Measurements from ENCODE around the gene CACNA1C. TPM values are rescaled to one million over a fixed set of nuclear protein-coding genes. Genes with fewer than 3 reads are reported as not detected.

CACNA1C gene
- total RNA-seq, 2 donors from 2014 or later = 0.86 to 6.3 TPM

DNA sequence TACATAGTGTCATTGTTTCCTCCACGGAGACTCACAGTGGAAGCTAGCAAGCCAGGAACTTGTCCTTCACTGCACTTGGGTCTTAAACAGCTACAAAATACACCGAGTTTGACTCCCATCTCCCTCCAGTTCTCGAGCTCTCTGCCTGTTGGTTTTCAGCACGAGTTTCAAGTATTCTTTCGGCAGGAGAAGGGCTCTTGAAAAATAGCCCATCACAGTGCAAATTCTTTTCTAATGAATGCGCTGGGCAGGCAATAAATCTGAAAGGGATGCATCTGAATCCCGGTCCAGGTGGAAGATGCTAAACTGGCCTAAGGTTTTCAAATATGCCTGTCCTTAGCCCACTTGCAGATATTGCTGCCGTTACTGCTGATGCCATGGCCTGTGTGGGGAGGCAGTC lies 173.9 kb downstream of the CACNA1C start:
- H3K9me3 Mint-ChIP-seq = peaks cover 5% of the 10 kb centered on the region
- WGBS, 2 experiments (ENCODE audit: insufficient coverage in 1 of 2, insufficient read length in 1 of 2) = 74 to 78% methylated on average over 7 to 8 of the region's 8 CpGs
- no peak overlapping the region for H3K27ac Mint-ChIP-seq

DNA sequence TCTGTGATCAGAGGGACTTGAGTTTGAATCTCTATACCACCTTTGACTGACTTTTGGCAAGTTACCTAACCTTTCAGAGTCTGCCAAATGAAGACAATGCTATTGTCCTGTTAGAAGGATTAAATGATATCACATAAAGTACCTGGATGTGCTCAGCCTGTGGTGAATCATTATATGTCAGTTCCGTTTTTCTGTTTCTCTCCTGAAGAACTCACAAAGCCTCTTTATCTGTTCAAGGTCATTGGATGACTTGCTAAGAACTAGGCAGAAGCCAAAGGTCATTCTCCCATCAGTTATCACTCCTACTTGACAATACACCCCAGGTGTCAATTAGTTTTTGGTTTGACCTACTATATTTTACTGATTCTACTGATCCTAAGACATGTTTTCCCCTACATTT lies 174.6 kb downstream of the CACNA1C start:
- no peaks in the 10 kb centered on the region for H3K9me3 ChIP-seq (ENCODE audit: control insufficient read depth, low read length)
- whole genome bisulfite sequencing, 2 experiments (ENCODE audit: insufficient coverage in 1 of 2, insufficient read length in 1 of 2) = 89 to 90% methylated on average over 1 of the region's 1 CpG
- no peak for DNase-seq

More for the DNA sequence above, 173.9 kb downstream of the CACNA1C start:
- no peaks in the 10 kb centered on the region for H3K27me3 ChIP-seq (ENCODE audit: control insufficient read depth, insufficient read depth, low read length, poor library complexity, severe bottlenecking)
- no peak overlapping the region for H3K27ac ChIP-seq (ENCODE audit: low read depth, low read length)
- TF ChIP-seq, protein P1, sequence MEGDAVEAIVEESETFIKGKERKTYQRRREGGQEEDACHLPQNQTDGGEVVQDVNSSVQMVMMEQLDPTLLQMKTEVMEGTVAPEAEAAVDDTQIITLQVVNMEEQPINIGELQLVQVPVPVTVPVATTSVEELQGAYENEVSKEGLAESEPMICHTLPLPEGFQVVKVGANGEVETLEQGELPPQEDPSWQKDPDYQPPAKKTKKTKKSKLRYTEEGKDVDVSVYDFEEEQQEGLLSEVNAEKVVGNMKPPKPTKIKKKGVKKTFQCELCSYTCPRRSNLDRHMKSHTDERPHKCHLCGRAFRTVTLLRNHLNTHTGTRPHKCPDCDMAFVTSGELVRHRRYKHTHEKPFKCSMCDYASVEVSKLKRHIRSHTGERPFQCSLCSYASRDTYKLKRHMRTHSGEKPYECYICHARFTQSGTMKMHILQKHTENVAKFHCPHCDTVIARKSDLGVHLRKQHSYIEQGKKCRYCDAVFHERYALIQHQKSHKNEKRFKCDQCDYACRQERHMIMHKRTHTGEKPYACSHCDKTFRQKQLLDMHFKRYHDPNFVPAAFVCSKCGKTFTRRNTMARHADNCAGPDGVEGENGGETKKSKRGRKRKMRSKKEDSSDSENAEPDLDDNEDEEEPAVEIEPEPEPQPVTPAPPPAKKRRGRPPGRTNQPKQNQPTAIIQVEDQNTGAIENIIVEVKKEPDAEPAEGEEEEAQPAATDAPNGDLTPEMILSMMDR (conservative IDR thresholded peaks at IDR 0.05) = no peak
- H3K27me3 Mint-ChIP-seq (ENCODE audit: insufficient read depth) = peaks cover 22% of the 10 kb centered on the region
- peaks cover 8% of the 10 kb centered on the region for H3K4me1 Mint-ChIP-seq
- no peaks in the 10 kb centered on the region for H3K9me3 ChIP-seq (ENCODE audit: control insufficient read depth, low read length)
- no peaks in the 10 kb centered on the region for H3K4me1 ChIP-seq (ENCODE audit: control insufficient read depth, insufficient read depth, low read length)
- H3K4me3 ChIP-seq (ENCODE audit: low read length) = no peak overlapping the region
- peaks cover 4% of the 10 kb centered on the region for H3K36me3 Mint-ChIP-seq (ENCODE audit: low read depth)
- no peak for DNase-seq
- H3K9ac ChIP-seq (ENCODE audit: extremely low read depth, low read length, poor library complexity, severe bottlenecking) = no peak overlapping the region
- H3K4me3 Mint-ChIP-seq = no peak overlapping the region
- H3K36me3 ChIP-seq (ENCODE audit: control insufficient read depth, insufficient read depth, low read length) = no peaks in the 10 kb centered on the region

DNA sequence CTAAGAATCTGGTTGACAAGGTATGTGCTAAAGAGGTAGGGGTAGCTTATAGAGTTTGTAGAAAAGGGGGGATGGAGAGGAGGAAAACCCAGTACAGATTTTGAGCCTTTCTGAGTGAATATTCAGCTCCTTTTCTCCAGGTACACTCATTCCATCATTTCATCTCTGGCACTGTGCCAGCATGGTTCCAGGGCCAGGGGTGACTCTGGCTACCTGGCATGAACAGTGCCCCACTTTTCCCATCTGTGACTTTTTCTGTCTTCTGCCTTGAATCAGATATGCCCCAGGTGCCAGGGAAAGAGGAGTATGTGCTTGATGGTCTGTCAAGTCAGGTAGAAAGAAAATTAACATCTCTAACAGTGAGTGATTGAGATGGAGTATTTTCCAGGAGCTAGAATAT lies 175.7 kb downstream of the CACNA1C start:
- H3K9ac ChIP-seq (ENCODE audit: extremely low read depth, low read length, poor library complexity, severe bottlenecking) = no peak overlapping the region
- H3K4me1 ChIP-seq (ENCODE audit: control insufficient read depth, insufficient read depth, low read length) = no peaks in the 10 kb centered on the region
- H3K36me3 ChIP-seq (ENCODE audit: control insufficient read depth, insufficient read depth, low read length) = no peaks in the 10 kb centered on the region
- Mint-ChIP-seq H3K27me3 (ENCODE audit: insufficient read depth) (peaks cover 22% of the 10 kb centered on the region), H3K36me3 (ENCODE audit: low read depth) (peaks cover 4% of the 10 kb centered on the region), H3K9me3 (peaks cover 5% of the 10 kb centered on the region), H3K4me1 (peaks cover 8% of the 10 kb centered on the region), H3K4me3 (no peak overlapping the region), H3K27ac (no peak overlapping the region)
- H3K27ac ChIP-seq (ENCODE audit: low read depth, low read length) = no peak overlapping the region
- no peak for DNase-seq
- TF ChIP-seq, protein P1 (conservative IDR thresholded peaks at IDR 0.05) = no peak
- H3K4me3 ChIP-seq (ENCODE audit: low read length) = no peak overlapping the region
- H3K9me3 ChIP-seq (ENCODE audit: control insufficient read depth, low read length) = no peaks in the 10 kb centered on the region
- H3K27me3 ChIP-seq (ENCODE audit: control insufficient read depth, insufficient read depth, low read length, poor library complexity, severe bottlenecking) = no peaks in the 10 kb centered on the region

More for the DNA sequence above, 174.6 kb downstream of the CACNA1C start:
- Mint-ChIP-seq H3K9me3 (peaks cover 5% of the 10 kb centered on the region), H3K27ac (no peak overlapping the region), H3K4me1 (peaks cover 8% of the 10 kb centered on the region), H3K36me3 (ENCODE audit: low read depth) (peaks cover 4% of the 10 kb centered on the region), H3K4me3 (no peak overlapping the region), H3K27me3 (ENCODE audit: insufficient read depth) (peaks cover 22% of the 10 kb centered on the region)
- Histone ChIP-seq H3K9ac (ENCODE audit: extremely low read depth, low read length, poor library complexity, severe bottlenecking) (no peak overlapping the region), H3K4me3 (ENCODE audit: low read length) (no peak overlapping the region), H3K4me1 (ENCODE audit: control insufficient read depth, insufficient read depth, low read length) (no peaks in the 10 kb centered on the region), H3K36me3 (ENCODE audit: control insufficient read depth, insufficient read depth, low read length) (no peaks in the 10 kb centered on the region), H3K27me3 (ENCODE audit: control insufficient read depth, insufficient read depth, low read length, poor library complexity, severe bottlenecking) (no peaks in the 10 kb centered on the region), H3K27ac (ENCODE audit: low read depth, low read length) (no peak overlapping the region)
- TF ChIP-seq, protein P1 (conservative IDR thresholded peaks at IDR 0.05) = no peak

All from endodermal cell (in vitro differentiated cells).